Upper lobe of left lung (tissue), 6 donors: ENCODE measurements around the gene MAML2. TPM values are rescaled to one million over a fixed set of nuclear protein-coding genes. Genes with fewer than 3 reads are reported as not detected.

Experiments used
- ATAC-seq, 2 donors: fragments of 200-7000 bp; cut with Tn5 transposase; one replicate each; pipeline ENCODE4 v1.9.1; 2022; ENCODE audit warnings: mild to moderate bottlenecking in 2 of 2, moderate library complexity in 2 of 2; ENCODE audit not compliant: low FRiP score in 2 of 2
- DNase-seq, 2 donors: peaks; one replicate each; pipeline ENCODE4 v3.0.0-alpha.2; 2019 to 2020
- H3K27ac ChIP-seq, 4 donors: fragments of 200-600 bp; sonication (generic); one replicate each; pipeline ENCODE4 v1.5.1; 2016 to 2019
- H3K27me3 ChIP-seq, 4 donors: fragments of 200-600 bp; sonication (generic); one replicate each; pipeline ENCODE4 v1.5.1; 2017 to 2019
- H3K36me3 ChIP-seq, 4 donors: fragments of 200-600 bp; sonication (generic); one replicate each; pipeline ENCODE4 v1.5.1; 2016 to 2019
- H3K4me1 ChIP-seq, 4 donors: fragments of 200-600 bp; sonication (generic); one replicate each; pipeline ENCODE4 v1.5.1; 2018 to 2019
- H3K4me3 ChIP-seq, 4 donors: fragments of 200-600 bp; sonication (generic); one replicate each; pipeline ENCODE4 v1.5.1; 2017 to 2019; ENCODE audit warnings: mild to moderate bottlenecking in 2 of 4, moderate library complexity in 1 of 4
- H3K9me3 ChIP-seq, 4 donors: fragments of 200-600 bp; sonication (generic); one replicate each; pipeline ENCODE4 v1.5.1; 2018 to 2019
- EP300 ChIP-seq, 4 donors: sonication (generic); formaldehyde crosslinking; IDR thresholded peaks; one replicate each; pipeline ENCODE4 v1.5.1; 2017; ENCODE audit warnings: antibody characterized with exemption in 4 of 4, control low read depth in 2 of 4
- POLR2A ChIP-seq, 4 donors: fragments of 450-650 bp; IDR thresholded peaks; one replicate each; pipeline ENCODE4 v1.5.1; 2016 to 2017; ENCODE audit warnings: antibody characterized with exemption in 4 of 4, mild to moderate bottlenecking in 2 of 4
- POLR2AphosphoS5 ChIP-seq, 2 donors: sonication (generic); formaldehyde crosslinking; IDR thresholded peaks; one replicate each; pipeline ENCODE4 v1.5.1; 2017; ENCODE audit warnings: antibody characterized with exemption in 2 of 2
- WGBS, 2 donors: methylation state at CpG; one replicate each; pipeline ENCODE4 v1.1.5; 2017 to 2018; 5-methylcytosine and 5-hydroxymethylcytosine counted together
- total RNA-seq, 6 donors: library from RNA; depleted of rRNA in 4 of 6; stranded (reverse); fragments of >200 nt in 4 of 6; gene quantifications; one replicate each; pipeline versions ENCODE4 v1.1.0 to v1.2.1, GENCODE V29; 2016 to 2021
- TF ChIP-seq, protein P1 (sequence below), 6 experiments: fragments of 450-650 bp in 4 of 6; fragments of 200-600 bp in 2 of 6; sonication (generic) in 2 of 6; IDR thresholded peaks; one replicate each; pipeline ENCODE4 v1.5.1; 2016 to 2019; ENCODE audit warnings: antibody characterized with exemption in 6 of 6
- donor health status: DM: no; HTN: no; CAD: no; lungs with moderate emphysema.
- donor health status: DM: no; HTN: yes; CAD: no; lungs with severe emphysema.

Gene MAML2
- total RNA-seq, 6 donors from 2014 or later, result 19.5 to 36.6 (median 26.3) TPM

DNA sequence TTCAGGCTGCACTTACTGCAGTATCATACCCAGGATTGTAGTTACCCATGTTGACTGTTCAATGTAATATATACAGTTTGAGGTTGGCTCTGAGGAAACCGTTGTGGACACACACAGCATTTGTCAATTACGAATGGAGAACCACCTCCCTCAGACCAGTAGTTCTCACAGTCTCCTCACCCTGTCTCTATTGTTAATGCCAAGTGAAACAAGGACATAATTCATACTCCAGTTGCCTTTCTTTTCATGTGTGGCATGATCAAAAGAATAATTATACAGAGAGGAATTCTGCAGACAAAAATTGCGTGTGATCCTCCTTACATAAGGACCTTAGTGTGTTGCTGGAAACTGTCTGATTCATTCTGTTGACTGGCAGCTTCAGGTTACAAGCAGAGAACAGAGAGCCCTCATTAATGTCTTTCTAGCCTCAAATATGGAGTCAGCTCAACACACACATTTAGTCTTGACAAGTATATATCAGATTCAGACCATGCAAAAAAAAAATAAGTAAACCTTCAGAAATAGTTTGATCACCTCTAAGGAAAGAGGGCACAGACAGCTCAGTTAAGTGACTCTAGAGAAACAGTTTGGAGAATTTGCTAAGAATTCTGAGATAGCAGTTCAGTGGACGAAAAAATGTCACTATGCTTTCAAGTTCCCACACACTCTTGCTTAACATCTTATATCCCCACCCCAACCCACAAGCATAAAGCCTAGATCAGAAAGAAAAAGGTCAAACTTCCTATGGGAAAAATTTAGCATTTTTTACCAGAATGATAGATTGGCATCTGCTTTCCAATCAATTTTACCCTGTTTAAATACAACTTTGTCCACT lies 96.1 kb downstream of the MAML2 start:
- H3K27me3 ChIP-seq, result no peaks in the 10 kb centered on the region
- peak overlapping the region in 3 of 4 donors; percentile 9 to 61 (median 49) for H3K27ac ChIP-seq
- H3K4me1 ChIP-seq, result peaks cover 22 to 33% (median 28%) of the 10 kb centered on the region in 4 donors
- H3K9me3 ChIP-seq, result no peaks in the 10 kb centered on the region
- H3K36me3 ChIP-seq, result no peaks in the 10 kb centered on the region
- DNase-seq (no peak), ATAC-seq (no peak)
- TF ChIP-seq POLR2AphosphoS5 (IDR thresholded peaks at IDR 0.05) (no peak), EP300 (IDR thresholded peaks at IDR 0.05) (no peak)
- 19 to 32% methylated on average over 4 of the region's 4 CpGs for WGBS, 2 donors
- H3K4me3 ChIP-seq, result no peak overlapping the region

DNA sequence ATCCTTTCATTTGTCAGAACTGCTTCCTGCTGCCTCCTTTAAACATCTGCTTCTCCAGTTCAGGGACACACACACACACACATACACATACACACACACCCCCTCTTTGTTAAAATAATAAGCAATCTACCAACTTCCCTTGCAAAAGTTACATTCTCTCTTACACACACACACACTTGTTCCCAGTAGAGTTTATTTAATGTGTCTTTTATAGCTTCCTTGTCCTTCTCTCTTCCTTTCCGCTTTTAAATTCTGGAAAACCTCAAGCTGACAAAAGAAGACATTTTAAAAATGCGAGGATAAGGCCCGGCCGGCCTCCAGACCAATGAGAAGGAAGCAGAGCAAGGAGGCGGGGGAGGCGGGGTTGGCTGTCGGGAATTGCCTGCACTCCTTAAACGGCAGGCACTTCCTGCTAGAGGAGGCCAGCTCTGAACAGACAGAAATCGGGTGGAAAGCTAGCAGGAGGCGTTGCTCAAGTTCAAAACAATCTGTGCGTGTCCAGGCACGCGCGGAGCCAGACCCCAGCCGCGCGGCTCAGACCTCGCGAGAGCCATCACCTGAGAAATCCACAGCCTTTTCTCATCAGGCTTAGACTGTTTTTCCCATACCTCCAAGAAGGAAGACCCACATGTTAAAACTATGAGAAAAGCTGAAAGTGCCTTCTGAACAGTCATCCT lies 99.9 kb downstream of the MAML2 start:
- peak in 2 of 4 donors; percentile 32 to 69 for TF ChIP-seq POLR2A (IDR thresholded peaks at IDR 0.05)
- TF ChIP-seq, protein P1, sequence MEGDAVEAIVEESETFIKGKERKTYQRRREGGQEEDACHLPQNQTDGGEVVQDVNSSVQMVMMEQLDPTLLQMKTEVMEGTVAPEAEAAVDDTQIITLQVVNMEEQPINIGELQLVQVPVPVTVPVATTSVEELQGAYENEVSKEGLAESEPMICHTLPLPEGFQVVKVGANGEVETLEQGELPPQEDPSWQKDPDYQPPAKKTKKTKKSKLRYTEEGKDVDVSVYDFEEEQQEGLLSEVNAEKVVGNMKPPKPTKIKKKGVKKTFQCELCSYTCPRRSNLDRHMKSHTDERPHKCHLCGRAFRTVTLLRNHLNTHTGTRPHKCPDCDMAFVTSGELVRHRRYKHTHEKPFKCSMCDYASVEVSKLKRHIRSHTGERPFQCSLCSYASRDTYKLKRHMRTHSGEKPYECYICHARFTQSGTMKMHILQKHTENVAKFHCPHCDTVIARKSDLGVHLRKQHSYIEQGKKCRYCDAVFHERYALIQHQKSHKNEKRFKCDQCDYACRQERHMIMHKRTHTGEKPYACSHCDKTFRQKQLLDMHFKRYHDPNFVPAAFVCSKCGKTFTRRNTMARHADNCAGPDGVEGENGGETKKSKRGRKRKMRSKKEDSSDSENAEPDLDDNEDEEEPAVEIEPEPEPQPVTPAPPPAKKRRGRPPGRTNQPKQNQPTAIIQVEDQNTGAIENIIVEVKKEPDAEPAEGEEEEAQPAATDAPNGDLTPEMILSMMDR (IDR thresholded peaks at IDR 0.05), result no peak
- TF ChIP-seq EP300 (IDR thresholded peaks at IDR 0.05), result peak in 2 of 4 donors; percentile 35 to 61
- peak; percentile 87 to 88 for TF ChIP-seq POLR2AphosphoS5 (IDR thresholded peaks at IDR 0.05)
- Histone ChIP-seq H3K27me3 (no peaks in the 10 kb centered on the region), H3K36me3 (no peaks in the 10 kb centered on the region)

DNA sequence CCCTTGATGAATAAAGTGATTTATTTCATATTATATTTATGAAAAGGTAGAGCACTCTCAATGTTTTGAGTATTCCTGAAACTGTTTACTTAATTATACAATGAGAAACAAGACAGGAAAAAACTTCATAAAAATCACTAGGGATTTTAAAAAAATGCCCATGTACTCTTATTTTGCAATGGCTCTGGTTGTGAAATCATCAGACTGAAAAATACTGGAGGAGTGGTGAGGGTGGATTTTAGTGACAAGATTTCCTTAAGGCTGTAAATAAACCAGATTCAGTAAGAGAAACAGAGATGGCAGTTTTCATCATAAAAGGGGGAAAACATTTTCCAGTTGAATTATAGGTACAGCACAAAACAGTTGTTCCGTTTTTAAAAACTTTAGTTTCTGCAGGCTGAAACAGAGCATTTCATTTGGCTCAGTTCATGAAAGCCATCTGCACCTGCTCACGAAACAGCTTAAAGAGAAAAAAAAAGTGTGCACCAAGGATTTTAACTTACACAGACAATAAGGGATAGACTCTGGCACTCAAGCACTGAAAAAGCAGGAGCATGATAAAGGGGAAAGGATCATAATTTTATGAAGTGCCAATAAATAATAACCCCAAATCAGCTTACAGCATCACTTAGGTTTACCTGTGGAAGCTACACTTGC lies 100.7 kb downstream of the MAML2 start:
- ATAC-seq (peak in 1 of 2 donors; percentile 42), DNase-seq (no peak)
- peak overlapping the region in 1 of 4 donors; percentile 46 for H3K4me3 ChIP-seq
- H3K27ac ChIP-seq, result peak overlapping the region; percentile 79 to 89 (median 85)
- TF ChIP-seq, protein P1 (IDR thresholded peaks at IDR 0.05), result no peak
- no peak for TF ChIP-seq POLR2AphosphoS5 (IDR thresholded peaks at IDR 0.05)
- no peak for TF ChIP-seq EP300 (IDR thresholded peaks at IDR 0.05)
- TF ChIP-seq POLR2A (IDR thresholded peaks at IDR 0.05), result no peak
- H3K36me3 ChIP-seq, result no peaks in the 10 kb centered on the region
- peaks cover 46 to 55% (median 49%) of the 10 kb centered on the region in 4 donors for H3K4me1 ChIP-seq
- WGBS, 2 donors, result 40 to 64% methylated on average over 2 of the region's 2 CpGs
- no peaks in the 10 kb centered on the region for H3K27me3 ChIP-seq
- no peaks in the 10 kb centered on the region for H3K9me3 ChIP-seq

More for the DNA sequence above, 99.9 kb downstream of the MAML2 start:
- ATAC-seq (peak; percentile 98), DNase-seq (peak; percentile 93 to 98)
- no peaks in the 10 kb centered on the region for H3K9me3 ChIP-seq
- H3K4me3 ChIP-seq, result peak overlapping the region in 3 of 4 donors; percentile 34 to 52 (median 46)
- WGBS, 2 donors, result 1 to 2% methylated on average over 19 of the region's 19 CpGs
- peaks cover 41 to 50% (median 45%) of the 10 kb centered on the region in 4 donors for H3K4me1 ChIP-seq
- peak overlapping the region; percentile 79 to 89 (median 85) for H3K27ac ChIP-seq

DNA sequence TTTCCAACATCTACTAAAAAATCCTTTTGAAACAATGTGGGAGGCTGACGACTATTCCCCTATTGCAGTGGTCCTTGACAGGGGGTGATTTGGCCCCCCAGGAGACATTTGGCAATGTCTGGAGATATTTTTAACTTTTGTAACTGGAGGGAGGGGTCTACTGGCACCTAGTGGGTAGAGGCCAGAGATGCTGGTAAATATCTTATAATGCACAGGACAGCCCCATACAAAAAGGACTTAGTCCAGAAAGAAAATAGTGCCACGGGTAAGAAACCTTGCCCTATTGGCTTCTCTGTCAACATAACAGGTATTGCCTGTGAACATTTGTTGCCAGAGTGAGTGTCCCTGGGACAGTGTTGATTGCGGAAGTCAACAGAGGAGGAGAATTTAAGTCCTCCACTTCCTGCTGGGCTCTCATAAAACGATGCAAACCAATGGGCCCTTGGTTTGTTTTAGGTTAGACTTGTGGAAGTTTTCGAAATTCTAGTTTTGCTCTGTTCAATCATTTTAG lies 101.6 kb downstream of the MAML2 start:
- H3K4me1 ChIP-seq, result peaks cover 41 to 54% (median 44%) of the 10 kb centered on the region in 4 donors
- no peak overlapping the region for H3K4me3 ChIP-seq
- H3K36me3 ChIP-seq, result no peaks in the 10 kb centered on the region
- TF ChIP-seq POLR2AphosphoS5 (IDR thresholded peaks at IDR 0.05) (no peak), POLR2A (IDR thresholded peaks at IDR 0.05) (no peak), EP300 (IDR thresholded peaks at IDR 0.05) (no peak)
- TF ChIP-seq, protein P1 (IDR thresholded peaks at IDR 0.05), result no peak
- ATAC-seq, result no peak
- DNase-seq, result no peak
- H3K27me3 ChIP-seq, result no peaks in the 10 kb centered on the region
- H3K27ac ChIP-seq, result peak overlapping the region; percentile 79 to 89 (median 85)
- H3K9me3 ChIP-seq, result no peaks in the 10 kb centered on the region
- WGBS, 2 donors, result 50 to 63% methylated on average over 5 of the region's 5 CpGs
